Endodermal cell (in vitro differentiated cells): Measurements from ENCODE around the gene SNAI1. TPM values are rescaled to one million over a fixed set of nuclear protein-coding genes. Genes with fewer than 3 reads are reported as not detected.

Experiments used
- DNase-seq: peaks from one replicate; pipeline ENCODE4 v3.0.0-alpha.2; 2017
- H3K27ac ChIP-seq: 2 replicates; pipeline ENCODE4 v1.5.1; 2013; ENCODE audit warnings: mild to moderate bottlenecking, low read depth, low read length, moderate library complexity
- H3K27me3 ChIP-seq: 2 replicates; pipeline ENCODE4 v1.6.1; 2013; ENCODE audit warnings: mild to moderate bottlenecking, low read length, moderate library complexity; ENCODE audit not compliant: insufficient read depth, control insufficient read depth, poor library complexity, severe bottlenecking
- H3K36me3 ChIP-seq: 2 replicates; pipeline ENCODE4 v1.7.0; 2013; ENCODE audit warnings: mild to moderate bottlenecking, low read length, moderate library complexity; ENCODE audit not compliant: control insufficient read depth, insufficient read depth
- H3K4me1 ChIP-seq: one replicate; pipeline ENCODE4 v1.7.0; 2013; ENCODE audit warnings: low read length; ENCODE audit not compliant: control insufficient read depth, insufficient read depth
- H3K4me3 ChIP-seq: 2 replicates; pipeline ENCODE4 v1.5.1; 2013; ENCODE audit warnings: mild to moderate bottlenecking, low read length, moderate library complexity
- H3K9ac ChIP-seq: 2 replicates; pipeline ENCODE4 v1.6.1; 2013; ENCODE audit warnings: mild to moderate bottlenecking, low read length, moderate library complexity; ENCODE audit not compliant: poor library complexity, severe bottlenecking; ENCODE audit errors: extremely low read depth
- H3K9me3 ChIP-seq: 2 replicates; pipeline ENCODE4 v1.6.1; 2013; ENCODE audit warnings: mild to moderate bottlenecking, low read length, moderate library complexity; ENCODE audit not compliant: control insufficient read depth
- H3K27ac Mint-ChIP-seq: 2 replicates; pipeline ENCODE4 v1.8.0; 2020; ENCODE audit warnings: mixed read lengths
- H3K27me3 Mint-ChIP-seq: 2 replicates; pipeline ENCODE4 v1.8.0; 2021; ENCODE audit warnings: mild to moderate bottlenecking, mixed read lengths; ENCODE audit not compliant: insufficient read depth
- H3K36me3 Mint-ChIP-seq: 2 replicates; pipeline ENCODE4 v1.8.0; 2020; ENCODE audit warnings: low read depth, mixed read lengths
- H3K4me1 Mint-ChIP-seq: 2 replicates; pipeline ENCODE4 v1.8.0; 2020; ENCODE audit warnings: mixed read lengths
- H3K4me3 Mint-ChIP-seq: 2 replicates; pipeline ENCODE4 v1.8.0; 2020; ENCODE audit warnings: mild to moderate bottlenecking, moderate library complexity, mixed read lengths
- H3K9me3 Mint-ChIP-seq: 2 replicates; pipeline ENCODE4 v1.8.0; 2020; ENCODE audit warnings: mild to moderate bottlenecking, mixed read lengths
- WGBS, 2 experiments: methylation state at CpG; one replicate each; pipeline versions ENCODE4 v1.1.5 to v1.1.7; 2013; ENCODE audit warnings: missing lambda C conversion rate in 2 of 2, mixed read lengths in 1 of 2; ENCODE audit not compliant: insufficient coverage in 1 of 2, insufficient read length in 1 of 2; 5-methylcytosine and 5-hydroxymethylcytosine counted together
- total RNA-seq, 2 donors: library from RNA; stranded (reverse); fragmentation: NEBNext Ultra II Directional in 1 of 2; extraction: Animal tissue kit (Norgen Biotek cat#: 25700) in 1 of 2; gene quantifications; 2 replicates in 1 of 2; 3 replicates in 1 of 2; pipeline ENCODE4 v1.2.1, GENCODE V29; 2021
- TF ChIP-seq, protein P1 (sequence below): fragments of 200-600 bp; sonication (generic); conservative IDR thresholded peaks from 2 replicates; pipeline ENCODE4 v1.5.0; 2021; ENCODE audit warnings: antibody characterized with exemption, mild to moderate bottlenecking

Gene SNAI1
- total RNA-seq, 2 donors from 2014 or later, result 10.6 to 13.1 TPM

DNA sequence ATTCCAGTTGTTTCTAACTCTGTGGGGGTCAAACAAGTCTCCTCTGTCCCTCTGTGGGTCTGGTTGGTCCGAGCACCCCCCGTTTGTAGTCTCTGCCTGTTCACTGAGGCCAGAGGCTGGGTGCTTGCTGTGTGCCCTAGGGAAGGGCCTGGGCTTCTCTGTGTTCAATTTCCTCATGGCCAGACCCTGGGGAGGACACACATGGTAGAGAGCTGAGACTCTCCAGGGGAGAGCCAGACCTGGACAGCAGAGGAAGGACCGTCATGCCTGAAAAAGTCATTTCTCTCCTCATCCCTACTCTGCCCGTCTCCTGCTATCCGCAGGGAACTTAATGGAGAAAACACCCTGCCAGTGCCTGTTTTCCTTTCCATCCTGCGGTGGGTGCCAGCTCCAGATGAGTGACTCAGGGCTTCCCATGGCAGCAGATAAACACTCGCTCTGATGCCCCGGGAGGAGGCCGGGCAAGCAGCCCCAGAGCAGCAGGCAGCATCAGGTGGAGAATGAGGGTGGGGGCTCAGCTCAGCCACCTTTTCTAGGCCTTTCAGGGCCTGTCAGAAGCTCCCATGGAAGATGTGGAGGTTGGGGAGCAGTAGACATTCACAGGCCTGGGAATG lies 51.9 kb downstream of the SNAI1 start:
- no peaks in the 10 kb centered on the region for H3K27me3 Mint-ChIP-seq
- 90 to 93% methylated on average over 4 to 9 of the region's 9 CpGs for WGBS, 2 experiments
- H3K4me1 ChIP-seq, result peaks cover 3% of the 10 kb centered on the region
- no peak overlapping the region for H3K4me3 Mint-ChIP-seq
- no peak overlapping the region for H3K9ac ChIP-seq
- no peaks in the 10 kb centered on the region for H3K36me3 ChIP-seq
- peaks cover 16% of the 10 kb centered on the region for H3K4me1 Mint-ChIP-seq
- no peak overlapping the region for H3K27ac ChIP-seq
- DNase-seq, result no peak
- H3K27ac Mint-ChIP-seq, result peak overlapping the region; percentile 68
- no peak overlapping the region for H3K4me3 ChIP-seq
- H3K9me3 Mint-ChIP-seq, result no peaks in the 10 kb centered on the region
- TF ChIP-seq, protein P1, sequence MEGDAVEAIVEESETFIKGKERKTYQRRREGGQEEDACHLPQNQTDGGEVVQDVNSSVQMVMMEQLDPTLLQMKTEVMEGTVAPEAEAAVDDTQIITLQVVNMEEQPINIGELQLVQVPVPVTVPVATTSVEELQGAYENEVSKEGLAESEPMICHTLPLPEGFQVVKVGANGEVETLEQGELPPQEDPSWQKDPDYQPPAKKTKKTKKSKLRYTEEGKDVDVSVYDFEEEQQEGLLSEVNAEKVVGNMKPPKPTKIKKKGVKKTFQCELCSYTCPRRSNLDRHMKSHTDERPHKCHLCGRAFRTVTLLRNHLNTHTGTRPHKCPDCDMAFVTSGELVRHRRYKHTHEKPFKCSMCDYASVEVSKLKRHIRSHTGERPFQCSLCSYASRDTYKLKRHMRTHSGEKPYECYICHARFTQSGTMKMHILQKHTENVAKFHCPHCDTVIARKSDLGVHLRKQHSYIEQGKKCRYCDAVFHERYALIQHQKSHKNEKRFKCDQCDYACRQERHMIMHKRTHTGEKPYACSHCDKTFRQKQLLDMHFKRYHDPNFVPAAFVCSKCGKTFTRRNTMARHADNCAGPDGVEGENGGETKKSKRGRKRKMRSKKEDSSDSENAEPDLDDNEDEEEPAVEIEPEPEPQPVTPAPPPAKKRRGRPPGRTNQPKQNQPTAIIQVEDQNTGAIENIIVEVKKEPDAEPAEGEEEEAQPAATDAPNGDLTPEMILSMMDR, result no peak
- H3K36me3 Mint-ChIP-seq, result no peaks in the 10 kb centered on the region
- no peaks in the 10 kb centered on the region for H3K9me3 ChIP-seq
- no peaks in the 10 kb centered on the region for H3K27me3 ChIP-seq

DNA sequence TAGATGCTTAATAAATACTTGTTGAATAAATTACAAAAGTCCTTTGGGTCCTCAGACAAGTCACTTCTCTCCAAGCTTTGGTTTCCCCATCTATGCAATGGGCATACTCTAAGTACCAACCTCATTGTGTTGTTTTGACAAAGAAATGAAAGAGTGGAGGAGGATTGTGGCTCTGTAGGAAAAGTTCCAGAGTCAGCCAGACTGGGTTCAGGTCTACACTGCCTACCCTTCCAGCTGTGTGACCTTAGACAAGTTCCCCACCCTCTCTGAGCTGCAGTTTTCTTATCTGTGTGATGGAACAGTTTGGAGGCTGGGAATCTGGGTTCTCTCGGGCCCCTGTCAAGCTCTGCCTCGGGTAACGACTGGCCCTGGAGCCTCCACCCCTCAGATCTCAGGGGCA lies 53.9 kb downstream of the SNAI1 start:
- H3K4me3 ChIP-seq, result no peak overlapping the region
- no peaks in the 10 kb centered on the region for H3K27me3 ChIP-seq
- H3K9ac ChIP-seq, result no peak overlapping the region
- Mint-ChIP-seq H3K4me1 (peaks cover 11% of the 10 kb centered on the region), H3K9me3 (no peaks in the 10 kb centered on the region), H3K36me3 (no peaks in the 10 kb centered on the region), H3K4me3 (no peak overlapping the region), H3K27me3 (no peaks in the 10 kb centered on the region), H3K27ac (no peak overlapping the region)
- no peaks in the 10 kb centered on the region for H3K36me3 ChIP-seq
- H3K9me3 ChIP-seq, result no peaks in the 10 kb centered on the region
- TF ChIP-seq, protein P1, result no peak
- H3K4me1 ChIP-seq, result peaks cover 11% of the 10 kb centered on the region
- 86% methylated on average over 3 of the region's 3 CpGs; no CpG with 5 or more reads in 1 of the 2 experiments for WGBS, 2 experiments
- DNase-seq, result no peak
- H3K27ac ChIP-seq, result no peak overlapping the region

DNA sequence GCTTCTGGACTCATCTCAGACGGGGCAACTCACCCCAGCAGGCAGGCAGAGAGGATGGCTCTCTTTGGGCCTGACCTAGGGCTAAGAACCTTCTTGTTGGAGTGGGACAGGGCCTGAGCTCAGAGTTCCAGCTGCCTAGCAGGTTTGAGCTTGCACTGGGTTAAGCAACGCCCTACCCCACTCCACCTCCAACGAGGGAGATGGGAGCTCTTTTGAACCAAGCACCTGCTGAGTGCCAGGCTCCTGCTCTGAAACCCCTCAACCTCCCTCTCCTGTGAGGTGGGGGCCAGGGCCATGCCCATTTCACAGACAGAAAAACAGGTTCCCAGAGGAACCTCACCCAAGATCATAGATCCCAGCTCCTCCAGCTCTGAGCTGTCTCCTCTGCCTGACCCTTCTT lies 54.3 kb downstream of the SNAI1 start:
- H3K27me3 Mint-ChIP-seq, result no peaks in the 10 kb centered on the region
- Histone ChIP-seq H3K27me3 (no peaks in the 10 kb centered on the region), H3K27ac (no peak overlapping the region), H3K9ac (no peak overlapping the region), H3K4me1 (peaks cover 11% of the 10 kb centered on the region), H3K36me3 (no peaks in the 10 kb centered on the region), H3K4me3 (no peak overlapping the region), H3K9me3 (no peaks in the 10 kb centered on the region)
- WGBS, 2 experiments, result 84% methylated on average over 3 of the region's 3 CpGs; no CpG with 5 or more reads in 1 of the 2 experiments
- no peaks in the 10 kb centered on the region for H3K9me3 Mint-ChIP-seq
- no peak for DNase-seq
- TF ChIP-seq, protein P1, result no peak
- H3K4me3 Mint-ChIP-seq, result no peak overlapping the region
- H3K27ac Mint-ChIP-seq, result no peak overlapping the region
- H3K36me3 Mint-ChIP-seq, result no peaks in the 10 kb centered on the region
- peaks cover 11% of the 10 kb centered on the region for H3K4me1 Mint-ChIP-seq
